Measurements from ENCODE around the gene IL1RL2.
A peak's percentile ranks its signal among the peaks of the same experiment; 100 is the strongest.

Gene IL1RL2

DNA sequence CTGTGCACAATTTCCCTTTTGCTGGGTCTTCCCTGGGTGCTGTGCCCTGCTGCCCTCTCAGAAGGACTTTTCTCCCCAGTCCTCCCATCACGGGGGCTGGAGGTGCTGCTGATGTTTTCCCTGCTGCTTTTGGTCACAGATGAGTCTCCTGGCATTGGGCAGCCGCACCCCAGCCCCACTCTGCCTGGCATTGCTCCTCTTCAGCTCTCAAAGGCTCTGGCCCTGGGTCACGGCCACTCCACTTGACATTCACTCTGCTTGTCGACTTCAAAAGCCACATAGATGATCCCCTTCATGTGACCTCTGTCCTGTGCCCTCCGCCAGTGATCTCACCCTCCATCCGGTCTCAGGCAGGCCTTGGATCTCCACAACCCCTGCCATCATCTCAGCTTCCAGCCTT is 81.0 kb downstream of the IL1RL2 start:
- DNase-seq, result no peak

DNA sequence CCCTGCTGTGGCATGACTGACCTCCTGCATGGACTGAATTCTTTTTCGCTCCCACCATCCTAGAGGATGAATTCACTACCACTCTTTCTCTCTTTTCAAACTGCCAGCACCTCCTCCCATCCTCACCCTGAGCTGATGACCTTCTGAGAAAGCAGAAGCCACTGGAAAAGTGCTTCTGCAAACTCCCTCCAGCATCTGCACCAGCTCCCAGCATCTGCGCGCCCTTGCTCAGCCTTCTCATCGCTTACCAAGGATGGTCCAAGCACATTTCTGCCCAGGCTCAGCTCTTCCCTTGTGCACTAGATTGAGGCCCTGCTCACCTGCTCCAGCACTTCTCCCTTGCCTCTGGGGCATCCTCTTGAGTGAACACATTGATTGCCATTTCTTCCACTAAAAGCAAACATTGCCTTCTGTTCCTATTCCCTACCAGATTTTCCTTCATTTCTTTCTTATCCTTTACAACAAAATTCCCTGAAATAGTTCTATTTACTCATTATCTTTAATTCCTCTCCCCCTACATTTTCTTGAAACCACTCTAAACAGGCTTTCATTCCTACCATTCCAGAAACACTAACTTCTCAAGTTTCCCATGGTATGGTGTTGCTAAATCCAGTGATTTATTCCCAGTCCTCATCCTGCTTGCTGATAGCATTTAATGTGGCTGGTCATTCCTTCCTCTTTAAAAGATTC is 81.8 kb downstream of the IL1RL2 start:
- peak; percentile 93 for DNase-seq

DNA sequence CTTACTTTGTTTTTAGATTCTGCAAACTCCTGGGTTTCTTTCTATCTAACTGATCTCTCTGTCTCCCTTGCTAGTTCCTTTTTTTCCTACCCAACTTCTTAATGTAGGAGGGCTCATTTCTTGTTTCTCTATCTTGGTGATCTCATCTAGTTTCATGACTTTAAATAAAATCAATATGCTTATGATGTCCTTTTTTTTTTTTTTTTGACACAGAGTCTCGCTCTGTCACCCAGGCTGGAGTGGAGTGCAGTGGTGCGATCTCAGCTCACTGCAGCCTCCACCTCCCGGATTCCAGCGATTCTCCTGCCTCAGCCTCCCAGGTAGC is 82.3 kb downstream of the IL1RL2 start:
- no peak for DNase-seq

DNA sequence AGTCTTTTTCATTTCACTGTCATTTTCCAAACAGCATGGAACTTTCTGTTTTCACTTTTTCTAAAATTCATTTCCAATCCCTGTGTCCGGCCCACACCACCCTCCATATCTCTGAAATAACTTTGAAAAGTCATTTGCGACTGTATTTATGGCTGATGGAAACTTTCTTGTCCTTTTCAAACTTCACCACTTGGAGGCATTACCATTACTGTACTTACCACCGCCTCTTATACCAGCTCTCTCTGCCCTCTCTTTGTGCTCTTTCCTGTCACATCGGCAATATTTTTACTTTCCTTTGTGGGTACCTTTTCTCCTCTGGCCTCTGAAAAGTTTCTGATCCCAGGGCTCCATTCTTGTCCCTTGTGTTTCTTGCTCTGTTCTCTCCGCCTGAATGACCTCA is 85.0 kb downstream of the IL1RL2 start:
- no peak for DNase-seq

DNA sequence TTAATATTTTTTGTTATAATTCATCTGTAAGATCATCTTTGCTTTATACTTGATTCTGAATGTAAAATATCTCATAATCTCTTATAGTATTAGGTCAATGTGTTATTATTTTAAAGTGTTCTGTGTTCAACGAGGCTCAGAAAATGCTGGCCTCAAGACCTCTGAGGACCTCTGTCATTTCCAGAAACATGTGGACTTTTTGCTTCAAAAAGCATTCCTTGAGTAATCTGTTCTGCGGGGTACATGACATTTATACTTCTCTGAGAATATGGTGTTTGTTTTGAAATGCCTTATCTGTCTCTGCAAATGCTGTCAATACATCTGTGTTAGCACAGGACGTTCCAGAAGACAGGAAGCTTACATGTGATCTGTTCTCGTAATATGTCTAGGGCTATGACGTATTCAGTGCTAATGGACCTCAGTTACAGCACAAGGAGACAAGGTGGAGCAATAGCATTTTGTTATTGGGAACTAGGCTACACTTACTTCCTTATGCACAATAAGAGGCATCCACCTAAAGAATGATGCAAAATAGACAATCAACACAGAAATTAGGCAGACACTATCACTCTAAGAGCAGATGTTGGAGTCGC is 86.9 kb downstream of the IL1RL2 start:
- DNase-seq, result no peak

DNA sequence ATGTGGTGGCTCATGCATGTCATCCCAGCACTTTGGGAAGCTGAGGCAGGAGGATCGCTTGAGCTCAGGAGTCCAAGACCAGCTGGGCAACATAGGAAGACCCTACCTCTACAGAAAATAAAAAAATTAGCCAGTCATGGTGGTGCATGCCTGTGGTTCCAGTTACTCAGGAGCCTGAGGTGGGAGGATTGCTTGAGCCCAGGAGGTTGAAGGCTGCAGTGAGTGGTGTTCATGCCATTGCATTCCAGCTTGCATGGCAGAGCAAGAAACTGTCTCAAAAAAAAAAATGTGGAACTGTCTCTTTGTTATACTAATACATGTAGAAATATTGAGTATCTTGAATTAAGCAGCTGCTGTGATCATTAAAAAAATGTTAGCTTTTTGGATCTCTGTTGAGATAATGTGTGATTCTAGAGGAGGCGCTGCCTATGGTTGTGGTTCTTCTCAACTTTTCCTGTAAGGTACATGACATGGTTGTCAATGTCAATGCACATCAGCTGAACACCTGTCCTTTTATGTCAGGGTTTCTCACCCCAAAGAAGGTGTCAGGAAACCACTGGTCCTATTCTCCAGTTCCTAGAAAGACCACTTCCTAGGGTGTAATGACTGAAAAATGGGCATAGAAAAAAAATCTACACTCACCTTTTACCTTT is 89.9 kb downstream of the IL1RL2 start:
- no peak for DNase-seq

DNA sequence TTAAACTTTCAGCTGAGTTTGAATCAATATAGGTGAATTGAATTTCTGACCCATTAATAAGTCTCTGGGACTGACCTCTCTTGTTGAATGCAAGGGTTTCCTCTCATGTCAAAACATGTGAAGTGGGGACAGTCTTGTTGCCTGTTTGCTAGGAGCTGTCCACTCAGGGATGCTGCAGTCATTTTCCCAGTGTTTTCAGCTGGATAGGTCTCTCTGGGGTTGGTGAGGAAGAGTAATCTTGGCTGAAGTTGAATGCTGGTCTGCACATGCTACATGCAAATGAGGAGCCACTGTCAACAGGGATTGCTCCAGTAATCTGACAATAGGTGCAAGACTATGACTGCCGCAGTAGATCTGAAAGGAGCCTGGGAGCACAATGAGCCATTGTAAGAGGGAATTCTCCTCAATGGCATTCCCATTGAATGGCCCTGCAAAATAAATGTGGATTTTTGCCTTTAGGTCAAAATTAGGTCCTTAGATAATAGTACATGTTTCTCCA is 90.4 kb downstream of the IL1RL2 start:
- no peak for DNase-seq

DNA sequence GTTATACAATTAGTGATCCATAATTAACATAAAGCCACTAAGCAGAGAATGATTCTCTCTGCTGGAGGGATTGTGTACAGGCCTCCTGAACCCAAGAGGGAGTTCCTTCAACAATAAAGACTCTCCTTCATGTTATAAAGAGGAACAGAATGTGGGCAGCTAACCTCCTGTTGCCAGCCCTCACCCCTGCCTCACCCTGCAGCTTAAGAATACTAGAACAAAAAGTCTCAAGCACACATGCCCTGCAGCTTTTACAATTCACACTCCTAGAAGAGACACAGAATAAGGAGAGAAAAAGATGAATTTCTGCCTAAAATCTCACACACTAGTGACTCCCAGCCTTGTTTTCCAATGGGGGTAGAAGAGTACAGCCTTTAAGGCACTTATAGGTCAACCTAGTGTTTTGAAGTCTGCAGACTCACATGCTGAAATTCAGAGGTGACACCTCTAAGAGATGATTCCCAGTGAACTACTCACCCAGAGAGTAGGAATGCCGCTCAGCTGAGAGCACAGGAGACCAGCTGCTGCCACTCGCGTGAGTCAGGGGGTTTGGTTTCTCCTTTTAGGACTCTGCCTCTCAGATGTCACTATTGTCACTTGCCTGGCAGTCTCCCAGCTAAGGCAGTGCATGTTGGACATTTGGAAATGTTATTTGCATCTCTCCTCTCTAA is 92.0 kb downstream of the IL1RL2 start:
- peak; percentile 57 for DNase-seq

DNA sequence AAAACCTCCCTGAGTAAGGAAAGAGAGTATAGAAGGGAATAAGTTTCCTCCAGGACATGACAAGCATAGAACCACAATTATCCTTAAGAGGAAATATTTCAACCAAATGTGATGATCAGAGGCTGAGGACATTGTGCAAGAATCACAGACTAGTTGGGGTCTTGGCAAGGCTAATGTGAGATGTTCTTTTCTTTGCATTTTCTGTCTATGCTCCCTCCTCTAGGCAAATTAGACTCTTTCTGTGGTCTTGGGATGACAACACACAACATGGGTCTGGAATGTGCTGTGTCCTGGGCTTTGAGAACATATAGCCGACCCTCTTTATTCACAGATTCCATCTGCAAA is 92.5 kb downstream of the IL1RL2 start:
- no peak for DNase-seq

DNA sequence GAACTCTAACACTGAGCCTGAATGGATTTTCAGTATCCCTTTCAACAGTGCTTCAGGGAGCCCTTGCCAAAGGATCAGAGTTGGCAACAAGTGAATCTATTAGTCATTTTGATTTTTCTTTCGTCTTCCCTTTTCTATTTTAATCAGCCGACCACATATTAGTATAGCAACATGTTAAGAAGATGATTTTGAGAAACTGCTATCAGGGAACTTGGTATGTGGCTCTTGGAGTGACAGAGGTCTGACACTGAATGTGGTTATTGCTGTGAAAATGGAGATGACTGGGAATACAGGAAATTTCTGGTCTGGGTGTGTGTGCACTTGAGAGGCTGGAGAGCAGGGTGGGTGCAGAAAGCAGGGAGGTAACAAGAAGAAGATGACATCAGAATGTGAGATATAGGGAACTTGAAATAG is 95.9 kb downstream of the IL1RL2 start:
- no peak for DNase-seq

DNA sequence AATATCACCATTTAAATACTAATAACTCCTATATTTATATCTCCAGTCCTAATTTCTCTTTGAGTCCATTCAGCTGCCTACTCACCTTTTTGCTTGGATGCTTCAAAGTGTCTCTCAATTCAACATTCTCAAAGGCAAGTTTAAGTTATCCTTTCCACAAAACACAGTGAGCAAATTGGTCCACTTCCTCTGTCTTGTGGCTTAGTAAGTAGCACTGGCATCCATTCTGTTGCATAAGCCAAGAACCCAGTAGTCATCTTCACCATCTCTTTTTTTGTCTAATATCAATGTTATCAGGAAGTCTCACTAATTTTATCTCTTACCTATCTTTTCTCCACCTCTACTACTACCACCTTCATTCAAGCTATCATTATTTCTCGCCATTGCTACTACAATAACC is 97.2 kb downstream of the IL1RL2 start:
- DNase-seq, result no peak

DNA sequence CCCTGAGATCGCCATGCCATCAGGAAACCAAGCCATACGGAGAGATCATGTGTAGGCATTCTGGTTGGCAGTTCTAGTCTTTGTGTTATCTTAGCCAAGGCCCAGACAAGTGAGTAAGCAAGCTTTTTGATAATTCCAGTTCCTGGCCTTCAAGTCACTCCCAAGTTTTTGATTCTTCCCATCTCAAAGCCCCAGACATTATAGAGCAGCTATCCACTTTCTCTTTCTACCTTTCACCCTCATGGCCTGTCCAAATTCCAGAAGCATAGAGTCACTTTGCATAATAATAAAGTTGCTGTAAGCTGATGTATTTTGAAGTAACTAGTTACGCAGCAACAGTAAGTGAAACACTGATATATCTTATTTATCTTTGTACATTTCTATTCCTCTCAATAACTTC is 97.8 kb downstream of the IL1RL2 start:
- DNase-seq, result no peak

DNA sequence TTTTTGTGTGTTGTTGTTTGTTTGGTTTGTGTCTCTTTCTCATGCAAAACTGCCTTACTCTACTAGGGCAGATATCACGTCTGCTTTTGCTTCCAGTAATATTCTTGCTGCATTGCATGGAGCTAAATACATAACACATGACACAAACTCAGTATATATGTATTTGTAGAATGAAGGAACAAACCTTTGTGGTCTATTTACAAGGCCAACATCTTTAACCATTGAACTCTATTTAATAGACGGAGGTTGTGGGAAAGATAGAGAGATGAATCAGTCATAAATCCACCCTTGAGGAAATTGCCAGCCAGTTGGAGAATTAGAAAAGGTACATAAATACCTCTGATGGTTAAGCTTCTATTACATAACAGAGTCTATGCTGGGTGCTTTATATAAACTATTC is 98.5 kb downstream of the IL1RL2 start:
- DNase-seq, result no peak

DNA sequence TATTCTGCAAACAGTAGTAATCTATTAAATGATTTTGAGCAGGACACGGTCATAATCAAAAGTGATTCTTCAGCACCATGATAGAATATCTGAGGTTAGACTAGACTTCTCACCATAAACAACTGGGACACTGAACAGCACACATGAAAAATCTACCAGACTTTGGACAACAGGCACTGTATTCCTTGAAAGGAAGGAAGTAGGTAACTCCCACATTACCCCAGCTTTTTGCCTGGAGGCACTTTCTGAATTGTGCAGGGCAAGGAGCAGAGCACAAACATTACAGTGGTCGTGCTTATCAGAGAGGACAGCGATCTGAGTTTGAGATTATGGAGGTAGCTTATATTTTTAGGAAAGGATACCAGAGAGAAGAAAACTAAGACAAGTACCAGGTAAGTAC is 99.2 kb downstream of the IL1RL2 start:
- DNase-seq, result no peak

DNA sequence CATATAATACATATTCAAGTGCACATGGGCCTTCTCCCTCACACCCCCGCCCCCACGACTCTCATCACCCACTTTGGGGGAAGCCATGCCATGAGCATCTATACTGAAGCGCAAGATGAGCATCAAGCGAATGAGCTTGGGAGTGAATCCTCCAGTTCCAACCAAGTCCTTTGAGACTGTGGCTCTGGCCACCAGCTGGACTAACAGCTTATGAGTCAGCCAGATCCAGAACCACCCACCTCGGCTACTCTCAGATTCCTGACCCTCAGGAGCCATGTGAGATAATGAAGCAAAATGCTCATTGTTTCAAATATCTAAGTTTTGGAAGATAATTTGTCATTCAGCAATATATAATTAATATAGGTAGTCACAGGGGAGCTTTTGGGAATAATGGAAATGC is 102.3 kb downstream of the IL1RL2 start:
- no peak for DNase-seq

Data from fibroblast of skin of scalp (primary cell).